ENCODE data around the gene ANKRD11. TPM values are rescaled to one million over a fixed set of nuclear protein-coding genes. Genes with fewer than 3 reads are reported as not detected.
"Not testable (repeated sequence)": the region's sequence is repeated elsewhere in the genome, so short reads cannot be mapped to it uniquely, and the experiment has no call there.

Gene ANKRD11
- total and polyA plus RNA-seq, 12 donors, result 47.7 to 93.6 (median 66.2) TPM

DNA sequence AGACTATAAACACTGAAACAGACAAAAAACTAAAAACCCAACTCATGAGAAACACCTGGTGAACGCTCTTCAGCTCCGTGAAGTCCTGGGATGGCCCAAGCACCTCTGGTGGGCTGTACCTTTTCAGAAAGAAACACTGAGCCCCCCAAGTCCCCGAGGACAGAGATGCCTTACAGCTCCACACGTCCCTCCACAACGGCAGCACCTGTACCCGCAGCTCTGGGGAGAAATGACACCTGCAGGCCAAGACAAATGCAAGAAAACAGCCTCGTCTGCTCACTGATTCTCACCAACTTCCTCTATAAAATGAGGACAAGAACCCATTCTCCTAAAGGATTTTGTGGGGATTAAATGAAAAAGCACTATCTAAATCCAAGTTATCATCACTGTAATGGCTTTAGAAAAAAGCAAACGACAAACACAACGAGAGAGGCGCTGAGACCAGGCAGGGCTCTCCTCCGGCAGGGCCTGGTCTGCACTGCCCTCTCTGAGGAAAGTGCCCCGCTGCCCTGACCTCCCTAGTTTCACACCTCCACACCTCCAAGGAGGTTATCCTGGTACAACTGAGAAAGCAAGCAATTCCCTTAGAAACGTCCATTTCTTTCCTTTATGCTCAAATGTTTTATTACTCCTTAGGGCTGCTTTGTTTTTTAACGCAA is 158.0 kb downstream of the ANKRD11 start:
- intact Hi-C loops (cut with DNase I), result loop anchor here (2.0 to 10.0 kb wide), 11 partner anchors 62 to 312 kb away; partner anchors contain the start of genes SPG7 (in 6 of the 10), ANKRD11 (in 3 of the 10) and RPL13 (in 1 of the 10)
- no peak for DNase-seq
- TF ChIP-seq, protein P1, sequence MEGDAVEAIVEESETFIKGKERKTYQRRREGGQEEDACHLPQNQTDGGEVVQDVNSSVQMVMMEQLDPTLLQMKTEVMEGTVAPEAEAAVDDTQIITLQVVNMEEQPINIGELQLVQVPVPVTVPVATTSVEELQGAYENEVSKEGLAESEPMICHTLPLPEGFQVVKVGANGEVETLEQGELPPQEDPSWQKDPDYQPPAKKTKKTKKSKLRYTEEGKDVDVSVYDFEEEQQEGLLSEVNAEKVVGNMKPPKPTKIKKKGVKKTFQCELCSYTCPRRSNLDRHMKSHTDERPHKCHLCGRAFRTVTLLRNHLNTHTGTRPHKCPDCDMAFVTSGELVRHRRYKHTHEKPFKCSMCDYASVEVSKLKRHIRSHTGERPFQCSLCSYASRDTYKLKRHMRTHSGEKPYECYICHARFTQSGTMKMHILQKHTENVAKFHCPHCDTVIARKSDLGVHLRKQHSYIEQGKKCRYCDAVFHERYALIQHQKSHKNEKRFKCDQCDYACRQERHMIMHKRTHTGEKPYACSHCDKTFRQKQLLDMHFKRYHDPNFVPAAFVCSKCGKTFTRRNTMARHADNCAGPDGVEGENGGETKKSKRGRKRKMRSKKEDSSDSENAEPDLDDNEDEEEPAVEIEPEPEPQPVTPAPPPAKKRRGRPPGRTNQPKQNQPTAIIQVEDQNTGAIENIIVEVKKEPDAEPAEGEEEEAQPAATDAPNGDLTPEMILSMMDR (IDR thresholded peaks at IDR 0.05), result no peak
- Histone ChIP-seq H3K36me3 (no peaks in the 10 kb centered on the region), H3K27me3 (no peaks in the 10 kb centered on the region), H3K27ac (peak overlapping the region in 6 of 10 donors; percentile 5 to 57 (median 27)), H3K4me1 (peaks cover 32 to 88% (median 74%) of the 10 kb centered on the region in 9 donors), H3K4me3 (no peak overlapping the region), H3K9me3 (no peaks in the 10 kb centered on the region)
- whole genome bisulfite sequencing, 2 donors, result 62 to 69% methylated on average over 14 of the region's 14 CpGs
- no peak for ATAC-seq

DNA sequence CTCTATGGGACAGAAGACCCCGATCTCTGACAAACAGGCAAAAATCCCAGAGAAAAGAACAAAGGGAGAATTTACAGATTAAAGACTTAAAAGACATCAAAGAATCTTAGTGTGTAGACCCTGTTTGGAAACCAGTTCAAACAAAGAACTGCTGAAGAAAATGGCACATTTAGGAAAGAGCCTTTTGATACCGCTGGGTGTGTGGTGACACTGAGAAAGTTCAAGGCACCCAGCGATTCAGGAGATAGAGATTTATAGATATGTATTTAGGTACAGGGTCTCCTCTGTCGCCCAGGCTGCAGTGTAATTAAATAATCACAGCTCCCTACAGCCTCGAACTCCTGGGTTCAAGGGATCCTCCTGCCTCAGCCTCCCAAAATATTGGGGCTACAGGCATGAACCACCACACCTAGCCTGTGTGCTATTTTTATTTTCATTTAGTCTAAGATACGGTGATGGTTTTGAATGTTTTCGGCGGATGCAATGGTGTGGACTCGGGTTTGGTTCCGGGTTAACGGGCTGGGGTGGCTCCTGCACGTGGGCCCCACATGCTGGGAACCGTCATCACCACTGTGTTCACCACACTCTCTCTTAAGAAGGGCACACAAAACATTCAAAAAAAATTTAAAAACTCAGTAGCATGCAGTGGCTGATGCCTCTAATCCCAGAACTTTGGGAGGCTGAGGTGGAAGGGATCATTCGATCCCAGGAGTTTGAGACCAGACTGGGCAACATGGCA is 158.8 kb downstream of the ANKRD11 start:
- H3K36me3 ChIP-seq, result no peaks in the 10 kb centered on the region
- intact Hi-C loops (cut with DNase I), result loop anchor here (2.0 to 10.0 kb wide), 11 partner anchors 63 to 313 kb away; partner anchors contain the start of genes SPG7 (in 6 of the 10), ANKRD11 (in 3 of the 10) and RPL13 (in 1 of the 10)
- DNase-seq, result no peak
- 90 to 91% methylated on average over 14 of the region's 14 CpGs for WGBS, 2 donors
- H3K4me3 ChIP-seq, result no peak overlapping the region
- TF ChIP-seq, protein P1 (IDR thresholded peaks at IDR 0.05), result no peak
- H3K4me1 ChIP-seq, result peaks cover 33 to 93% (median 71%) of the 10 kb centered on the region in 9 donors
- peak overlapping the region in 5 of 10 donors; percentile 19 to 78 (median 42) for H3K27ac ChIP-seq
- no peaks in the 10 kb centered on the region for H3K9me3 ChIP-seq
- no peaks in the 10 kb centered on the region for H3K27me3 ChIP-seq
- no peak for ATAC-seq

DNA sequence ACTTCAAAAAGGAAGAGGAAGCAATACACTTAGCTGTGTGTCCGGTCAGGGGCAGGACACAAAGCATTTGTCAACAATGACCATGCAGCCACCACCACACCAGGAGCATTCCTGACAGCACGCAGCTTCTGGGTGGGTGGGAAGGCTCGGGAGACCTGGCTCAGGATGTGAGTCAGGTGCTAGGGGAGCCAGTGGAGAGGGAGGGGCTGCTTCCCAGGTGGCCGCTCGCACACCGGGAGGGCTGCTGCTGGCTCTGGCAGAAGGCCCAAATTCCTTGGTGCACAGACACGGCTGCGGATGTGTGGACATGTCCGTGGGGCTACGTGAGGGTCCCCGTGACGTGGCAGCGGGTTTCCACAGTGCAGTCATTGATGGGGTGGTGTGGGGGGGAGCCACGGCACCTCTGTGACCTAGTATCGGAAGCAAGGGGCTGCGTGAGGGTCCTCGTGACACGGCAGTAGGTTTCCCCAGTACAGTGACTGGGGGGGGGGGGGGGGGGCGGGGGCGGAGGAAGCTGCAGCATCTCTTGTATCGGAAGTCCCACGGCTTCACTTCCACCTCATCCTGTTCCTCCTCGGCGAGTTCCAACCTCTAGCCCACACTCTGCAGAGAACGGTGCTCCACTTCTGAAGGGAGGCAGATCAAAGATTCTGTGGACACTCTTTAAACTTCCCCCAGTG is 160.0 kb downstream of the ANKRD11 start:
- Histone ChIP-seq H3K36me3 (no peaks in the 10 kb centered on the region), H3K27ac (peak overlapping the region in 9 of 10 donors; percentile 13 to 78 (median 42)), H3K4me1 (peaks cover 32 to 93% (median 71%) of the 10 kb centered on the region in 9 donors), H3K4me3 (peak overlapping the region in 4 of 10 donors; percentile 7 to 18 (median 10)), H3K9me3 (no peaks in the 10 kb centered on the region), H3K27me3 (no peaks in the 10 kb centered on the region)
- TF ChIP-seq, protein P1 (IDR thresholded peaks at IDR 0.05), result no peak
- no peak for DNase-seq
- intact Hi-C loops (cut with DNase I), result loop anchor here (5.0 to 10.0 kb wide), 10 partner anchors 64 to 314 kb away; partner anchors contain the start of genes SPG7 (in 6 of the 10), ANKRD11 (in 3 of the 10) and RPL13 (in 1 of the 10)
- peak in 6 of 8 donors; percentile 20 to 50 (median 34) for ATAC-seq
- 16 to 25% methylated on average over 23 to 25 of the region's 25 CpGs for WGBS, 2 donors

DNA sequence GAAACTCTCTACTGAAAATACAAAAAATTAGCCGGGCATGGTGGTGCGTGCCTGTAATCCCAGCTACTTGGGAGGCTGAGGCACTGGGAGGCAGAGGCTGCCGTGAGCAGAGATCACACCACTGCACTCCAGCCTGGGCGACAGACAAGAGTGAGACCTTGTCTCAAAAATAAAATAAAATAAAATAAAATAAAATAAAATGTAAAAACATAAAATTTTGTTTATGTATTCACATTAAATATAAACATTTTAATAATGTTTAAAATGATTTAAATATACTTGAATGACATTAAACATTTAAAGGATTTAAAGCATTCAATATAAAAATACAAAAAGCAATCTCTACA is 160.6 kb downstream of the ANKRD11 start:
- not testable (repeated sequence) for DNase-seq, ATAC-seq, H3K27me3 ChIP-seq, H3K36me3 ChIP-seq, H3K4me3 ChIP-seq, H3K9me3 ChIP-seq
- Histone ChIP-seq H3K27ac (peak overlapping the region in 7 of 10 donors; percentile 1 to 78 (median 45)), H3K4me1 (peaks cover 27 to 93% (median 71%) of the 10 kb centered on the region in 9 donors)
- intact Hi-C loops (cut with DNase I), result loop anchor here (5.0 to 10.0 kb wide), 10 partner anchors 65 to 315 kb away; partner anchors contain the start of genes SPG7 (in 6 of the 10), ANKRD11 (in 3 of the 10) and RPL13 (in 1 of the 10)
- WGBS, 2 donors, result 85 to 87% methylated on average over 4 of the region's 4 CpGs

DNA sequence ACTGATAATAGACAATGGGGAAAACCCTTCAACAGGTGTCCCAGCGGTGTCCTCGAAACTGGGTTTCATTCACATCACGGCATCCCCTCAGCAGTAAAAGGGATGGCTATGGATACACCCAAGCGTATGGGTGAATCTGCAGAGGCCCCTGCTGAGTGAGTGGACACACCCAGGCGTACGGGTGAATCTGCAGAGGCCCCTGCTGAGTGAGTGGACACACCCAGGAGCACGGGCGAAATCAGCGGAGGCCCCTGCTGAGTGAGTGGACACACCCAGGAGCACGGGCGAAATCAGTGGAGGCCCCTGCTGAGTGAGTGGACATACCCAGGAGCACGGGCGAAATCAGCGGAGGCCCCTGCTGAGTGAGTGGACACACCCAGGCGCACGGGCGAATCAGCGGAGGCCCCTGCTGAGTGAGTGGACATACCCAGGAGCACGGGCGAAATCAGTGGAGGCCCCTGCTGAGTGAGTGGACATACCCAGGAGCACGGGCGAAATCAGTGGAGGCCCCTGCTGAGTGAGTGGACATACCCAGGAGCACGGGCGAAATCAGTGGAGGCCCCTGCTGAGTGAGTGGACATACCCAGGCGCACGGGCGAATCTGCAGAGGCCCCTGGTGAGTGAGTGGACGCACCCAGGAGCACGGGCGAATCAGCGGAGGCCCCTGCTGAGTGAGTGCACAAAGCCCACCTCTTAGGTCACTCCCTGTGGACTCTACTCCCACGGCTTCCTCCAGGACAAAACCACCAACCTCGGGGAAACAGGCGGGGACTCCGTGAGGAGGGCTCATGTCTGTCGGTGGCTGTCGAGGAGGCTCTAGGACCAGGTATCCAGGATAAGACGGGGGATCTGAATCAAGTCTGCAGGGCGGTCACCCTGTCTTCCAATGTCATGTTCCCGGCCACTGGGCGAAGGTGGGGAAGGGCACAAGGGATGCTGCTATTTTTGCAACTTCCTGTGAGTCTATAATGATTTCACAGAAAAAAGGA is 161.7 kb downstream of the ANKRD11 start:
- Histone ChIP-seq H3K4me1 (peaks cover 25 to 93% (median 71%) of the 10 kb centered on the region in 9 donors), H3K27ac (peak overlapping the region in 3 of 10 donors; percentile 1 to 78 (median 45))
- intact Hi-C loops (cut with DNase I), result loop anchor here in 1 of 10 donors (10.0 kb wide), 1 partner anchor 226 kb away; no protein-coding TSS in a partner anchor
- WGBS, 2 donors, result 82% methylated on average over 39 to 40 of the region's 41 CpGs
- DNase-seq, H3K4me3 ChIP-seq, H3K27me3 ChIP-seq, H3K36me3 ChIP-seq, H3K9me3 ChIP-seq, ATAC-seq: not testable (repeated sequence)

All from heart right ventricle (tissue), 16 donors.